H9 (cell line): Measurements from ENCODE around the gene ANP32B. TPM values are rescaled to one million over a fixed set of nuclear protein-coding genes. Genes with fewer than 3 reads are reported as not detected.

Source experiments
- DNase-seq: peaks from one replicate; pipeline ENCODE4 v3.0.0-alpha.2; 2017
- H2AFZ ChIP-seq: one replicate; pipeline ENCODE4 v1.6.1; 2013; ENCODE audit warnings: mild to moderate bottlenecking, low read length, control low read depth, moderate library complexity
- H2AK5ac ChIP-seq: 2 replicates; pipeline ENCODE4 v1.6.1; 2013; ENCODE audit warnings: low read length, control low read depth, mixed read lengths; ENCODE audit not compliant: insufficient read length
- H2BK120ac ChIP-seq: one replicate; pipeline ENCODE4 v1.6.1; 2013; ENCODE audit warnings: low read depth, mild to moderate bottlenecking, low read length, control low read depth, inconsistent platforms; ENCODE audit not compliant: poor library complexity, severe bottlenecking
- H2BK12ac ChIP-seq: 2 replicates; pipeline ENCODE4 v1.6.1; 2013; ENCODE audit warnings: low read length, control low read depth, mixed read lengths, low read depth; ENCODE audit not compliant: insufficient read length
- H2BK15ac ChIP-seq: 2 replicates; pipeline ENCODE4 v1.6.1; 2013; ENCODE audit warnings: low read depth, low read length, control low read depth
- H2BK20ac ChIP-seq: one replicate; pipeline ENCODE4 v1.6.1; 2013; ENCODE audit warnings: low read depth, mild to moderate bottlenecking, low read length, control low read depth, inconsistent platforms; ENCODE audit not compliant: poor library complexity, severe bottlenecking
- H2BK5ac ChIP-seq: 2 replicates; pipeline ENCODE4 v1.6.1; 2013; ENCODE audit warnings: low read length, control low read depth, mixed read lengths; ENCODE audit not compliant: insufficient read length
- H3K14ac ChIP-seq: 2 replicates; pipeline ENCODE4 v1.6.1; 2013; ENCODE audit warnings: low read length, control low read depth; ENCODE audit not compliant: insufficient read depth
- H3K18ac ChIP-seq: 2 replicates; pipeline ENCODE4 v1.6.1; 2013; ENCODE audit warnings: low read depth, mild to moderate bottlenecking, mixed read lengths, low read length, control low read depth; ENCODE audit not compliant: insufficient read length
- H3K23ac ChIP-seq: 2 replicates; pipeline ENCODE4 v1.6.1; 2013; ENCODE audit warnings: low read length, control low read depth, mixed read lengths, low read depth; ENCODE audit not compliant: insufficient read length
- H3K23me2 ChIP-seq: 2 replicates; pipeline ENCODE4 v1.6.1; 2013; ENCODE audit warnings: low read depth, mild to moderate bottlenecking, mixed read lengths, low read length, control low read depth; ENCODE audit not compliant: insufficient read length, poor library complexity, severe bottlenecking
- H3K27ac ChIP-seq: 2 replicates; pipeline ENCODE4 v1.5.1; 2013; ENCODE audit warnings: low read length, control low read depth, mixed read lengths, low read depth; ENCODE audit not compliant: insufficient read length
- H3K27me3 ChIP-seq: 2 replicates; pipeline ENCODE4 v1.6.1; 2013; ENCODE audit warnings: low read length, control low read depth, inconsistent platforms; ENCODE audit not compliant: insufficient read depth
- H3K4ac ChIP-seq: 2 replicates; pipeline ENCODE4 v1.6.1; 2013; ENCODE audit warnings: low read depth, mild to moderate bottlenecking, control low read depth, inconsistent platforms, low read length, moderate library complexity
- H3K4me1 ChIP-seq: 2 replicates; pipeline ENCODE4 v1.6.1; 2013; ENCODE audit warnings: low read length, control low read depth, inconsistent platforms; ENCODE audit not compliant: insufficient read depth
- H3K4me2 ChIP-seq: 2 replicates; pipeline ENCODE4 v1.6.1; 2013; ENCODE audit warnings: low read length, control low read depth, mixed read lengths; ENCODE audit not compliant: insufficient read length, insufficient read depth
- H3K56ac ChIP-seq: 2 replicates; pipeline ENCODE4 v1.6.1; 2013; ENCODE audit warnings: low read depth, mild to moderate bottlenecking, mixed read lengths, low read length, control low read depth; ENCODE audit not compliant: insufficient read length
- H3K79me1 ChIP-seq: 2 replicates; pipeline ENCODE4 v1.6.1; 2013; ENCODE audit warnings: low read depth, mild to moderate bottlenecking, moderate library complexity, low read length, control low read depth, inconsistent platforms; ENCODE audit not compliant: insufficient read depth, poor library complexity, severe bottlenecking
- H3K79me2 ChIP-seq: 2 replicates; pipeline ENCODE4 v1.6.1; 2013; ENCODE audit warnings: low read length, control low read depth, inconsistent platforms; ENCODE audit not compliant: insufficient read depth
- H3K9ac ChIP-seq: 2 replicates; pipeline ENCODE4 v1.6.1; 2013; ENCODE audit warnings: low read length, control low read depth, mixed read lengths; ENCODE audit not compliant: insufficient read length; ENCODE audit errors: extremely low read depth
- H3K9me3 ChIP-seq: one replicate; pipeline ENCODE4 v1.6.1; 2013; ENCODE audit warnings: low read depth, low read length, inconsistent platforms; ENCODE audit not compliant: control insufficient read depth
- H3T11ph ChIP-seq: one replicate; pipeline ENCODE4 v1.6.1; 2013; ENCODE audit warnings: mild to moderate bottlenecking, low read length, control low read depth, inconsistent platforms
- H4K20me1 ChIP-seq: one replicate; pipeline ENCODE4 v1.6.1; 2013; ENCODE audit not compliant: control insufficient read depth, insufficient read length, insufficient read depth
- H4K5ac ChIP-seq: 2 replicates; pipeline ENCODE4 v1.6.1; 2013; ENCODE audit warnings: low read depth, mild to moderate bottlenecking, mixed read lengths, low read length, control low read depth; ENCODE audit not compliant: insufficient read length
- H4K8ac ChIP-seq: replicated peaks from 2 replicates; pipeline ENCODE4 v1.6.1; 2013; ENCODE audit warnings: low read length, control low read depth, mixed read lengths, low read depth; ENCODE audit not compliant: insufficient read length
- H4K91ac ChIP-seq: 2 replicates; pipeline ENCODE4 v1.6.1; 2013; ENCODE audit warnings: low read depth, mild to moderate bottlenecking, moderate library complexity, mixed read lengths, low read length, control low read depth; ENCODE audit not compliant: insufficient read length
- H3K27ac Mint-ChIP-seq, 3 experiments: 2 replicates in 2 of 3; 3 replicates in 1 of 3; pipeline ENCODE4 v1.8.0; 2020 to 2021; ENCODE audit warnings: mixed read lengths in 3 of 3, mild to moderate bottlenecking in 1 of 3, moderate library complexity in 1 of 3
- H3K27me3 Mint-ChIP-seq: 2 replicates; pipeline ENCODE4 v1.8.0; 2021; ENCODE audit warnings: low read depth, mild to moderate bottlenecking, moderate library complexity, mixed read lengths
- H3K36me3 Mint-ChIP-seq, 3 experiments: 2 replicates in 2 of 3; 3 replicates in 1 of 3; pipeline ENCODE4 v1.8.0; 2020 to 2021; ENCODE audit warnings: low read depth in 3 of 3, mixed read lengths in 3 of 3; ENCODE audit not compliant: insufficient read depth in 1 of 3
- H3K4me1 Mint-ChIP-seq, 2 experiments: 2 replicates each; pipeline ENCODE4 v1.8.0; 2020; ENCODE audit warnings: mixed read lengths in 2 of 2
- H3K4me3 Mint-ChIP-seq, 2 experiments: 2 replicates in 1 of 2; 3 replicates in 1 of 2; pipeline ENCODE4 v1.8.0; 2020 to 2021; ENCODE audit warnings: mild to moderate bottlenecking in 2 of 2, mixed read lengths in 2 of 2, moderate library complexity in 1 of 2
- H3K9me3 Mint-ChIP-seq, 2 experiments: 2 replicates in 1 of 2; 3 replicates in 1 of 2; pipeline ENCODE4 v1.8.0; 2020; ENCODE audit warnings: mild to moderate bottlenecking in 2 of 2, mixed read lengths in 2 of 2, moderate library complexity in 1 of 2
- total RNA-seq: library from RNA; stranded (reverse); gene quantifications from 2 replicates; pipeline ENCODE4 v1.2.1, GENCODE V29; 2021
- TF ChIP-seq, protein P1 (sequence below): fragments of 200-600 bp; sonication (generic); conservative IDR thresholded peaks from 3 replicates; pipeline ENCODE4 v1.8.0; 2021; ENCODE audit warnings: antibody characterized with exemption, mild to moderate bottlenecking

ANP32B gene
- total RNA-seq, 1 experiment from 2014 or later = 91.6 TPM

GRCh38 chr9:97956331-97956730 lies 26.8 kb upstream of the ANP32B start:
- no peak overlapping the region for H4K8ac ChIP-seq
- H3K79me1 ChIP-seq = no peaks in the 10 kb centered on the region
- H3K9me3 ChIP-seq = no peaks in the 10 kb centered on the region
- no peak overlapping the region for H3K23ac ChIP-seq
- H3K79me2 ChIP-seq = no peaks in the 10 kb centered on the region
- H3K4me2 ChIP-seq = no peak overlapping the region
- no peak for DNase-seq
- no peak overlapping the region for H3K14ac ChIP-seq
- no peak overlapping the region for H3K4ac ChIP-seq
- TF ChIP-seq, protein P1, sequence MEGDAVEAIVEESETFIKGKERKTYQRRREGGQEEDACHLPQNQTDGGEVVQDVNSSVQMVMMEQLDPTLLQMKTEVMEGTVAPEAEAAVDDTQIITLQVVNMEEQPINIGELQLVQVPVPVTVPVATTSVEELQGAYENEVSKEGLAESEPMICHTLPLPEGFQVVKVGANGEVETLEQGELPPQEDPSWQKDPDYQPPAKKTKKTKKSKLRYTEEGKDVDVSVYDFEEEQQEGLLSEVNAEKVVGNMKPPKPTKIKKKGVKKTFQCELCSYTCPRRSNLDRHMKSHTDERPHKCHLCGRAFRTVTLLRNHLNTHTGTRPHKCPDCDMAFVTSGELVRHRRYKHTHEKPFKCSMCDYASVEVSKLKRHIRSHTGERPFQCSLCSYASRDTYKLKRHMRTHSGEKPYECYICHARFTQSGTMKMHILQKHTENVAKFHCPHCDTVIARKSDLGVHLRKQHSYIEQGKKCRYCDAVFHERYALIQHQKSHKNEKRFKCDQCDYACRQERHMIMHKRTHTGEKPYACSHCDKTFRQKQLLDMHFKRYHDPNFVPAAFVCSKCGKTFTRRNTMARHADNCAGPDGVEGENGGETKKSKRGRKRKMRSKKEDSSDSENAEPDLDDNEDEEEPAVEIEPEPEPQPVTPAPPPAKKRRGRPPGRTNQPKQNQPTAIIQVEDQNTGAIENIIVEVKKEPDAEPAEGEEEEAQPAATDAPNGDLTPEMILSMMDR = no peak
- Mint-ChIP-seq H3K4me1 (no peaks in the 10 kb centered on the region), H3K9me3 (peaks cover 4 to 5% of the 10 kb centered on the region in 2 experiments), H3K36me3 (no peaks in the 10 kb centered on the region), H3K27ac (no peak overlapping the region), H3K27me3 (peaks cover 33% of the 10 kb centered on the region), H3K4me3 (no peak overlapping the region)
- no peaks in the 10 kb centered on the region for H3K4me1 ChIP-seq
- no peak overlapping the region for H3K27ac ChIP-seq
- H3T11ph ChIP-seq = no peak overlapping the region
- no peak overlapping the region for H2BK20ac ChIP-seq
- H4K20me1 ChIP-seq = no peaks in the 10 kb centered on the region
- no peak overlapping the region for H3K9ac ChIP-seq
- no peak overlapping the region for H2AFZ ChIP-seq
- H4K5ac ChIP-seq = no peak overlapping the region
- H2BK15ac ChIP-seq = no peak overlapping the region
- H2BK120ac ChIP-seq = no peak overlapping the region
- no peaks in the 10 kb centered on the region for H3K23me2 ChIP-seq
- no peak overlapping the region for H3K56ac ChIP-seq
- no peak overlapping the region for H2BK5ac ChIP-seq
- no peak overlapping the region for H2AK5ac ChIP-seq
- H3K27me3 ChIP-seq = no peaks in the 10 kb centered on the region
- H2BK12ac ChIP-seq = no peak overlapping the region
- H4K91ac ChIP-seq = no peak overlapping the region
- H3K18ac ChIP-seq = no peak overlapping the region
